Type B pancreatic cell (in vitro differentiated cells): ENCODE data around the gene ANKRD66. TPM values are rescaled to one million over a fixed set of nuclear protein-coding genes. Genes with fewer than 3 reads are reported as not detected.

Source experiments
- DNase-seq: peaks from one replicate; pipeline ENCODE4 v3.0.0; 2021; ENCODE audit warnings: mixed read lengths; ENCODE audit not compliant: unreplicated experiment; ENCODE audit errors: extremely low spot score
- H3K27ac Mint-ChIP-seq: 2 replicates; pipeline ENCODE4 v1.8.0; 2021; ENCODE audit warnings: mild to moderate bottlenecking, mixed read lengths
- H3K27me3 Mint-ChIP-seq: 2 replicates; pipeline ENCODE4 v1.8.0; 2021; ENCODE audit warnings: mixed read lengths
- H3K36me3 Mint-ChIP-seq: 2 replicates; pipeline ENCODE4 v1.8.0; 2021; ENCODE audit warnings: mixed read lengths
- H3K4me1 Mint-ChIP-seq: one replicate; pipeline ENCODE4 v1.8.0; 2021; ENCODE audit warnings: mixed read lengths; ENCODE audit not compliant: unreplicated experiment
- H3K4me3 Mint-ChIP-seq: 2 replicates; pipeline ENCODE4 v1.8.0; 2021; ENCODE audit warnings: mild to moderate bottlenecking, mixed read lengths
- H3K9me3 Mint-ChIP-seq: 2 replicates; pipeline ENCODE4 v1.8.0; 2021; ENCODE audit warnings: mixed read lengths
- total RNA-seq: library from RNA; stranded (reverse); gene quantifications from 2 replicates; pipeline ENCODE4 v1.2.1, GENCODE V29; 2021; ENCODE audit warnings: low replicate concordance
- TF ChIP-seq, protein P1 (sequence below): fragments of 200-600 bp; sonication (generic); conservative IDR thresholded peaks from 2 replicates; pipeline ENCODE4 v1.5.0; 2021; ENCODE audit warnings: antibody characterized with exemption, mild to moderate bottlenecking

Gene ANKRD66
- total RNA-seq, 1 donor from 2014 or later = 0.34 TPM

DNA sequence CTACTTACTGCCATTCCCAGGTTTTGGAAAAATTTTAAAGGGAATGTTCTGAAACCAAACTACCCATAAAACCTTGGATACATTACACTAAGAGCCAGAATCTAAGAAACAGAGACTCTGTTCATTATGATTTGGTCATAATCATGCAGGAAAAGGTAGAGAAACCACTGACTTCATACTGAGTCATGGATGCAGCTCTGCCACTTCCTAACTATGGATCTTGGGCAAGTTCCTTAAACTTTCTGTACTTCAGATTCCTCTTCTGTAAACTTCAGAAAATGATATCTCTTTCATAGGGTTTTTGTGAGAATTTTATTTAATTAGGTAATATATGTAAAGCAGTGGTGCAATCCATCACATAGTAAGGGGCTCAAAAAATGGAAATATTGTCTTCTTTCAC, 31.6 kb upstream of the ANKRD66 start:
- H3K27ac Mint-ChIP-seq = no peak overlapping the region
- no peaks in the 10 kb centered on the region for H3K9me3 Mint-ChIP-seq
- no peaks in the 10 kb centered on the region for H3K36me3 Mint-ChIP-seq
- TF ChIP-seq, protein P1, sequence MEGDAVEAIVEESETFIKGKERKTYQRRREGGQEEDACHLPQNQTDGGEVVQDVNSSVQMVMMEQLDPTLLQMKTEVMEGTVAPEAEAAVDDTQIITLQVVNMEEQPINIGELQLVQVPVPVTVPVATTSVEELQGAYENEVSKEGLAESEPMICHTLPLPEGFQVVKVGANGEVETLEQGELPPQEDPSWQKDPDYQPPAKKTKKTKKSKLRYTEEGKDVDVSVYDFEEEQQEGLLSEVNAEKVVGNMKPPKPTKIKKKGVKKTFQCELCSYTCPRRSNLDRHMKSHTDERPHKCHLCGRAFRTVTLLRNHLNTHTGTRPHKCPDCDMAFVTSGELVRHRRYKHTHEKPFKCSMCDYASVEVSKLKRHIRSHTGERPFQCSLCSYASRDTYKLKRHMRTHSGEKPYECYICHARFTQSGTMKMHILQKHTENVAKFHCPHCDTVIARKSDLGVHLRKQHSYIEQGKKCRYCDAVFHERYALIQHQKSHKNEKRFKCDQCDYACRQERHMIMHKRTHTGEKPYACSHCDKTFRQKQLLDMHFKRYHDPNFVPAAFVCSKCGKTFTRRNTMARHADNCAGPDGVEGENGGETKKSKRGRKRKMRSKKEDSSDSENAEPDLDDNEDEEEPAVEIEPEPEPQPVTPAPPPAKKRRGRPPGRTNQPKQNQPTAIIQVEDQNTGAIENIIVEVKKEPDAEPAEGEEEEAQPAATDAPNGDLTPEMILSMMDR = no peak
- H3K4me1 Mint-ChIP-seq = no peaks in the 10 kb centered on the region
- H3K4me3 Mint-ChIP-seq = no peak overlapping the region
- DNase-seq = no peak
- H3K27me3 Mint-ChIP-seq = peaks cover 6% of the 10 kb centered on the region

DNA sequence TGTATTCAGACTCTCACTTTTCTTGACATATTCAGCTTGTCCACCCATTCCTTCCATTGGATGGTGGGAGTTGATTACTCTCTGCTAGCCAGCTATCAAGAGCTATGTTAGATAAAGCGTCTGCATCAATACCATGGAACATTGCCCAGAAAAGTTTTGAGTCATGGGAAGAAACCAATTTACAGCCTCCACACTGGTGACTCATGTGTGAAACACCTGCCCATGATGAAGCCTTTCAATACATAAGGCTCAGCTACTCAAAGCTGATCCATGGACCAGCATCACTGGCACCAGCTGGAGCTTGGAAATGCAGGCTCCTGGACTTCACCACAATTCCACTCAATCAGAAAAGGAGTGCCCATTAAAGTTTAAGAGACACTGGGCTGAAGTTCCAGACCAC, 27.6 kb upstream of the ANKRD66 start:
- no peak for DNase-seq
- H3K27me3 Mint-ChIP-seq = peaks cover 12% of the 10 kb centered on the region
- H3K27ac Mint-ChIP-seq = no peak overlapping the region
- H3K36me3 Mint-ChIP-seq = no peaks in the 10 kb centered on the region
- H3K9me3 Mint-ChIP-seq = no peaks in the 10 kb centered on the region
- TF ChIP-seq, protein P1 = no peak
- H3K4me3 Mint-ChIP-seq = no peak overlapping the region
- H3K4me1 Mint-ChIP-seq = no peaks in the 10 kb centered on the region

DNA sequence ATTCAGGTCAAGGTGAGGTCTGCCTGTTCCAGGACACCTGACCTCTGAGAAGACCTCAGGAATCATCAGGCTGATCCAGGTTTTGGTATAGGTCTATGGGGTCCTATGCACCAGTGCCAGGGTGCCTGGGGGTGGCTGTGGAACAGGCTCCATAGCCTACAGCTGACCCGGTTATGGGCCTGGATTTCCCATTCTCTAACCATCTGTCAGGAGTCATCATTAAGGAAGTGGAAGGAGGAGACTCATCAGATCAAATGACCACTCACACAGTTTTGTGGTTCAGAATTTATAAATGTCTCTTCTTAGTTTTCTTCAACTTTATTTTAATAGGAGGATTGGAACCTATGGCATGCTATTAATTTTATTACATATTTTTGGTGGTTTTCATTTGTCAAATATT, 26.3 kb upstream of the ANKRD66 start:
- Mint-ChIP-seq H3K4me1 (no peaks in the 10 kb centered on the region), H3K27ac (no peak overlapping the region), H3K27me3 (peaks cover 18% of the 10 kb centered on the region), H3K36me3 (no peaks in the 10 kb centered on the region), H3K4me3 (no peak overlapping the region), H3K9me3 (no peaks in the 10 kb centered on the region)
- TF ChIP-seq, protein P1 = no peak
- no peak for DNase-seq

DNA sequence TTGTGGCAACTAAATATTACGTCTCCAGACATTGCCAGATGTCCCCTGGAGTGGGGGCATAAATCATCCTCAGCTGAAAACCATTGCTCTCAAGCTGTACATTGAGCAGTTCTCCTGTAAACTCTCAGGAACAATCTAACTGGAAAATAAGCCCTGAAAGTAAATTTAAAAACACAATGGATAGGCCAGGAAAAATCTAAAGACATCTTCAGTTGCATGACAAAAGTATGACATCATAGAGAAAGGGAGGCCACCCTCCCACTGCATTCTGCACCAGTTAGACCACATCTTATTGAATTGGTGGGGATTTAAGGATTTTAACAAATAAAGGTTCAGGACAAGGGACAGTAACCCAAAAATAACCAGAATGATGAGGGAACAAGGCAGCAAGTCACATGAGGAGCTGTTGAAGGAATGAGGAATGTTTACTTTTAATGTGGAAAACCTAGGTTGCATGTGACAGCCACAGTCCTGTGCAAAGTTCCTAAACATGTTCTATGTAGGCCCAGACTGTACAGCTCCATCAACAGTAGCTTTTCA, 16.9 kb upstream of the ANKRD66 start:
- DNase-seq = no peak
- Mint-ChIP-seq H3K27me3 (peaks cover 38% of the 10 kb centered on the region), H3K36me3 (no peaks in the 10 kb centered on the region), H3K9me3 (no peaks in the 10 kb centered on the region), H3K4me1 (no peaks in the 10 kb centered on the region), H3K27ac (no peak overlapping the region), H3K4me3 (no peak overlapping the region)
- TF ChIP-seq, protein P1 = no peak

DNA sequence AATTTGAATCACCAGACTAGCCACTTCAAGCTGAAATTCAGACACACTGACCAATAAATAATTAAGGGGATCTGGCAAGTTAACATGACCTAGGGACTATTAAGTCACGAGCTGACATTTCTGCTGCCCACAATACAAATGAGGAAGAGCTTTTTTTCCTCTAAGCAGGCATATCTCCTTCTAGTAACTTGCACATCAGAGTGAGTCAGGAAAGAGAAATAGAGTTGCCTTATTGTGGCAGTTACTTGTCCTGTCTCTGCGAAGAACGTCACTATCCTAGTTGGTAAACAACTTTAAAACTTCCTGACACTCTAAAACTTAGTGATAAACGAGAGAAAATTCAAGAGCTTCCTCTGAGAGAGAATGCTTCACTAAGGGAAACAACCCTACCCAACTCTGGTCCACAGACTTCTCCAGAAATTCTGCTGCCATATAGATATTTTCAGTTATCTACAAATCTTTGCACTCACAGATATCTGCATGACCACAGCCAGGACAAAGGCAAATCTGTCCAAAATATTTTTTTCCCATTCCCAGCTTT, 15.7 kb upstream of the ANKRD66 start:
- TF ChIP-seq, protein P1 = no peak
- no peaks in the 10 kb centered on the region for H3K36me3 Mint-ChIP-seq
- H3K4me3 Mint-ChIP-seq = no peak overlapping the region
- no peaks in the 10 kb centered on the region for H3K4me1 Mint-ChIP-seq
- H3K27ac Mint-ChIP-seq = no peak overlapping the region
- no peaks in the 10 kb centered on the region for H3K9me3 Mint-ChIP-seq
- no peak for DNase-seq
- H3K27me3 Mint-ChIP-seq = peaks cover 44% of the 10 kb centered on the region
